HG03354 (cell line): ENCODE results near the gene CD99L2.
A peak's percentile ranks its signal among the peaks of the same experiment; 100 is the strongest.

Experiments
- ATAC-seq: cut with Tn5 transposase; IDR thresholded peaks from one replicate; pipeline ENCODE4 v1.9.1; 2021; ENCODE audit warnings: mild to moderate bottlenecking; ENCODE audit not compliant: unreplicated experiment, poor library complexity, severe bottlenecking

The CD99L2 gene

GRCh38 chrX:150898343-150899190 lies at the start of gene CD99L2:
TSS of gene CD99L2 (minus strand) at chrX:150898668. CDS start at chrX:150898588, 80 bp downstream.
- ATAC-seq: peak; percentile 83

- ATAC-seq: no peak
Measured at GRCh38 chrX:150944233-150944632, 45.8 kb upstream of the CD99L2 start.

GRCh38 chrX:150942942-150943594 lies 44.6 kb upstream of the CD99L2 start:
- ATAC-seq: no peak

- no peak for ATAC-seq
Measured at GRCh38 chrX:150941580-150941979, 43.1 kb upstream of the CD99L2 start.

GRCh38 chrX:150940844-150941495 lies 42.5 kb upstream of the CD99L2 start:
- ATAC-seq: no peak

GRCh38 chrX:150936556-150936955 lies 38.1 kb upstream of the CD99L2 start:
- no peak for ATAC-seq

- no peak for ATAC-seq
Measured at GRCh38 chrX:150935467-150935866, 37.0 kb upstream of the CD99L2 start.

- no peak for ATAC-seq
Measured at GRCh38 chrX:150934453-150934852, 36.0 kb upstream of the CD99L2 start.

GRCh38 chrX:150933945-150934350 lies 35.5 kb upstream of the CD99L2 start:
- ATAC-seq: no peak

GRCh38 chrX:150929058-150929457 lies 30.6 kb upstream of the CD99L2 start:
- ATAC-seq: no peak

GRCh38 chrX:150926791-150927190 lies 28.3 kb upstream of the CD99L2 start:
- ATAC-seq: no peak

GRCh38 chrX:150926304-150926703 lies 27.8 kb upstream of the CD99L2 start:
- no peak for ATAC-seq

GRCh38 chrX:150919401-150919800 lies 20.9 kb upstream of the CD99L2 start:
- ATAC-seq: no peak

- ATAC-seq: no peak
Measured at GRCh38 chrX:150913511-150913910, 15.0 kb upstream of the CD99L2 start.

GRCh38 chrX:150907474-150907873 lies 9.0 kb upstream of the CD99L2 start:
- ATAC-seq: no peak

- ATAC-seq: no peak
Measured at GRCh38 chrX:150906694-150907093, 8.2 kb upstream of the CD99L2 start.

GRCh38 chrX:150905293-150905692 lies 6.8 kb upstream of the CD99L2 start:
- ATAC-seq: no peak

GRCh38 chrX:150903110-150903508 lies 4.6 kb upstream of the CD99L2 start:
- no peak for ATAC-seq

GRCh38 chrX:150902434-150903109 lies 4.1 kb upstream of the CD99L2 start:
- ATAC-seq: no peak

- peak; percentile 31 for ATAC-seq
Measured at GRCh38 chrX:150899191-150899757, 806 bp upstream of the CD99L2 start.
